ENCODE measurements around the gene TSHZ2. TPM values are rescaled to one million over a fixed set of nuclear protein-coding genes. Genes with fewer than 3 reads are reported as not detected.

TSHZ2 gene
- total RNA-seq, 1 donor from 2014 or later: 22.9 TPM

- TF ChIP-seq CTCF (IDR thresholded peaks at IDR 0.05; ENCODE audit: unreplicated experiment): no peak
- Mint-ChIP-seq H3K27me3 (no peaks in the 10 kb centered on the region), H3K4me1 (ENCODE audit: low read depth) (peaks cover 2% of the 10 kb centered on the region), H3K9me3 (ENCODE audit: low read depth) (no peaks in the 10 kb centered on the region), H3K36me3 (ENCODE audit: insufficient read depth) (no peaks in the 10 kb centered on the region), H3K4me3 (ENCODE audit: low read depth) (no peak overlapping the region), H3K27ac (no peak overlapping the region)
- DNase-seq (ENCODE audit: low spot score, unreplicated experiment): no peak
Measured at GRCh38 chr20:53278555-53278954, 306.4 kb downstream of the TSHZ2 start.

- no peaks in the 10 kb centered on the region for H3K27me3 Mint-ChIP-seq
- TF ChIP-seq CTCF (IDR thresholded peaks at IDR 0.05; ENCODE audit: unreplicated experiment): no peak
Measured at GRCh38 chr20:53279735-53280134, 307.6 kb downstream of the TSHZ2 start.

GRCh38 chr20:53281557-53282117 lies 309.5 kb downstream of the TSHZ2 start:
- H3K4me3 Mint-ChIP-seq (ENCODE audit: low read depth): no peak overlapping the region
- no peaks in the 10 kb centered on the region for H3K4me1 Mint-ChIP-seq (ENCODE audit: low read depth)
- no peak for DNase-seq (ENCODE audit: low spot score, unreplicated experiment)
- H3K27me3 Mint-ChIP-seq: no peaks in the 10 kb centered on the region
- no peak overlapping the region for H3K27ac Mint-ChIP-seq
- TF ChIP-seq CTCF (IDR thresholded peaks at IDR 0.05; ENCODE audit: unreplicated experiment): no peak
- H3K9me3 Mint-ChIP-seq (ENCODE audit: low read depth): no peaks in the 10 kb centered on the region
- no peaks in the 10 kb centered on the region for H3K36me3 Mint-ChIP-seq (ENCODE audit: insufficient read depth)

More at GRCh38 chr20:53279735-53280134, 307.6 kb downstream of the TSHZ2 start:
- no peak overlapping the region for H3K4me3 Mint-ChIP-seq (ENCODE audit: low read depth)
- peaks cover under 1% of the 10 kb centered on the region for H3K4me1 Mint-ChIP-seq (ENCODE audit: low read depth)
- DNase-seq (ENCODE audit: low spot score, unreplicated experiment): no peak
- H3K27ac Mint-ChIP-seq: no peak overlapping the region
- no peaks in the 10 kb centered on the region for H3K36me3 Mint-ChIP-seq (ENCODE audit: insufficient read depth)
- no peaks in the 10 kb centered on the region for H3K9me3 Mint-ChIP-seq (ENCODE audit: low read depth)

GRCh38 chr20:53282217-53282955 lies 310.2 kb downstream of the TSHZ2 start:
- Mint-ChIP-seq H3K36me3 (ENCODE audit: insufficient read depth) (no peaks in the 10 kb centered on the region), H3K4me1 (ENCODE audit: low read depth) (no peaks in the 10 kb centered on the region), H3K9me3 (ENCODE audit: low read depth) (no peaks in the 10 kb centered on the region), H3K27me3 (no peaks in the 10 kb centered on the region), H3K4me3 (ENCODE audit: low read depth) (no peak overlapping the region), H3K27ac (no peak overlapping the region)
- no peak for DNase-seq (ENCODE audit: low spot score, unreplicated experiment)
- TF ChIP-seq CTCF (IDR thresholded peaks at IDR 0.05; ENCODE audit: unreplicated experiment): no peak

- H3K27ac Mint-ChIP-seq: no peak overlapping the region
- H3K9me3 Mint-ChIP-seq (ENCODE audit: low read depth): no peaks in the 10 kb centered on the region
- no peak overlapping the region for H3K4me3 Mint-ChIP-seq (ENCODE audit: low read depth)
- H3K4me1 Mint-ChIP-seq (ENCODE audit: low read depth): no peaks in the 10 kb centered on the region
- no peak for TF ChIP-seq CTCF (IDR thresholded peaks at IDR 0.05; ENCODE audit: unreplicated experiment)
- DNase-seq (ENCODE audit: low spot score, unreplicated experiment): no peak
- H3K36me3 Mint-ChIP-seq (ENCODE audit: insufficient read depth): no peaks in the 10 kb centered on the region
- H3K27me3 Mint-ChIP-seq: no peaks in the 10 kb centered on the region
Measured at GRCh38 chr20:53283011-53283410, 310.9 kb downstream of the TSHZ2 start.

Measured in progenitor cell of endocrine pancreas (in vitro differentiated cells).